SK-N-SH (cell line): Measurements from ENCODE around the gene COL20A1. TPM values are rescaled to one million over a fixed set of nuclear protein-coding genes. Genes with fewer than 3 reads are reported as not detected.

Experiments
- CTCF ChIA-PET: fragments of 300-600, 350-600 bp; formaldehyde crosslinking; extraction: SDS; loops from one replicate; lab custom pipeline; 2021; lab: Yijun Ruan, JAX
- POLR2A ChIA-PET: fragments of 350-600 bp; sonication (Branson Sonifier 250); formaldehyde crosslinking; extraction: SDS; loops from one replicate; lab custom pipeline; 2020; ENCODE audit warnings: antibody characterized with exemption, inconsistent platforms; lab: Yijun Ruan, JAX
- DNase-seq: peaks from one replicate; pipeline ENCODE4 v3.0.0; 2012
- H2AFZ ChIP-seq: fragments of 200-600 bp; sonication (generic); 2 replicates; pipeline ENCODE4 v1.8.1; 2016; ENCODE audit warnings: antibody characterized with exemption, mild to moderate bottlenecking, low read depth
- H3F3A ChIP-seq: fragments of 200-600 bp; sonication (generic); replicated peaks from 2 replicates; pipeline ENCODE3; 2016; ENCODE audit warnings: antibody characterized with exemption, mild to moderate bottlenecking; ENCODE audit not compliant: insufficient read depth
- H3K27ac ChIP-seq, 2 experiments: fragments of 200-500 bp in 1 of 2; fragments of 200-600 bp in 1 of 2; sonication (Bioruptor generic) in 1 of 2; sonication (generic), shearing (Covaris generic) in 1 of 2; 2 replicates each; pipeline versions ENCODE4 v1.5.1 to v1.6.1; 2014 to 2016; ENCODE audit warnings: low read depth in 2 of 2, inconsistent platforms in 1 of 2, low read length in 1 of 2, mild to moderate bottlenecking in 1 of 2, mixed read lengths in 1 of 2
- H3K27me3 ChIP-seq: fragments of 200-600 bp; sonication (generic), shearing (Covaris generic); 2 replicates; pipeline ENCODE4 v1.6.1; 2016; ENCODE audit warnings: mixed run types; ENCODE audit not compliant: insufficient read depth
- H3K36me3 ChIP-seq, 2 experiments: fragments of 200-500 bp in 1 of 2; fragments of 200-600 bp in 1 of 2; sonication (Bioruptor generic) in 1 of 2; sonication (generic) in 1 of 2; replicated peaks in 1 of 2; 2 replicates each; pipeline versions ENCODE3 to v1.5.1; 2014 to 2016; ENCODE audit warnings: low read length in 1 of 2, mild to moderate bottlenecking in 1 of 2; ENCODE audit not compliant: insufficient read depth in 2 of 2, control insufficient read depth in 1 of 2
- H3K4me1 ChIP-seq, 2 experiments: fragments of 200-500 bp in 1 of 2; fragments of 200-600 bp in 1 of 2; sonication (Bioruptor generic) in 1 of 2; sonication (generic), shearing (Covaris generic) in 1 of 2; 2 replicates each; pipeline versions ENCODE4 v1.5.1 to v1.6.1; 2014 to 2016; ENCODE audit warnings: low read depth in 1 of 2, low read length in 1 of 2, mixed run types in 1 of 2; ENCODE audit not compliant: insufficient read depth in 2 of 2, control insufficient read depth in 1 of 2
- H3K4me2 ChIP-seq: fragments of 200-600 bp; sonication (generic), shearing (Covaris generic); 2 replicates; pipeline ENCODE4 v1.6.1; 2017; ENCODE audit warnings: mixed run types
- H3K4me3 ChIP-seq, 2 experiments: fragments of 200-500 bp in 1 of 2; fragments of 200-600 bp in 1 of 2; sonication (Bioruptor generic) in 1 of 2; sonication (generic), shearing (Covaris generic) in 1 of 2; 2 replicates each; pipeline versions ENCODE4 v1.5.1 to v1.8.1; 2014 to 2016; ENCODE audit warnings: low read depth in 2 of 2, inconsistent platforms in 1 of 2, low read length in 1 of 2, mild to moderate bottlenecking in 1 of 2, mixed read lengths in 1 of 2, moderate library complexity in 1 of 2
- H3K79me2 ChIP-seq: fragments of 200-600 bp; sonication (generic); 2 replicates; pipeline ENCODE4 v1.8.1; 2017; ENCODE audit warnings: mild to moderate bottlenecking; ENCODE audit not compliant: insufficient read depth
- H3K9ac ChIP-seq: fragments of 200-600 bp; sonication (generic); 2 replicates; pipeline ENCODE4 v1.6.1; 2017; ENCODE audit warnings: mixed run types
- H3K9me2 ChIP-seq: fragments of 200-600 bp; sonication (generic); 2 replicates; pipeline ENCODE4 v1.6.1; 2017; ENCODE audit warnings: mixed run types
- H3K9me3 ChIP-seq: fragments of 200-600 bp; sonication (generic); 2 replicates; pipeline ENCODE4 v1.6.1; 2017; ENCODE audit warnings: mixed run types, mild to moderate bottlenecking, moderate library complexity
- H4K20me1 ChIP-seq: fragments of 200-600 bp; sonication (generic); 2 replicates; pipeline ENCODE4 v1.6.1; 2017; ENCODE audit warnings: mild to moderate bottlenecking, mixed run types; ENCODE audit not compliant: insufficient read depth
- CHD2 ChIP-seq: fragments of 150-350 bp; IDR thresholded peaks from 2 replicates; pipeline ENCODE4 v1.6.1; 2018; ENCODE audit warnings: low read length; ENCODE audit not compliant: partially characterized antibody
- EP300 ChIP-seq, 2 experiments: IDR thresholded peaks; 2 replicates each; pipeline versions ENCODE4 v1.4.0 to v1.6.1; 2012; ENCODE audit warnings: borderline replicate concordance in 1 of 2, low read depth in 1 of 2, low read length in 1 of 2
- FOSL2 ChIP-seq: IDR thresholded peaks from 2 replicates; pipeline ENCODE4 v1.4.0; 2012; ENCODE audit warnings: low read depth, mild to moderate bottlenecking, moderate library complexity, borderline replicate concordance
- FOXJ3 ChIP-seq: sonication (generic); formaldehyde crosslinking; IDR thresholded peaks from 2 replicates; pipeline ENCODE4 v1.5.1; 2020; ENCODE audit warnings: mild to moderate bottlenecking, missing genetic modification reagents
- JUND ChIP-seq: IDR thresholded peaks from 2 replicates; pipeline ENCODE4 v1.4.0; 2012
- MXI1 ChIP-seq: IDR thresholded peaks from 2 replicates; pipeline ENCODE4 v1.6.1; 2012; ENCODE audit warnings: mild to moderate bottlenecking, low read depth, low read length, improper control_type of control experiment
- PBX3 ChIP-seq: IDR thresholded peaks from 2 replicates; pipeline ENCODE4; 2012
- RAD21 ChIP-seq: IDR thresholded peaks from 2 replicates; pipeline ENCODE4 v1.6.1; 2012; ENCODE audit warnings: mild to moderate bottlenecking, low read length
- WGBS: methylation state at CpG from one replicate; pipeline ENCODE4 v1.1.6; 2017; ENCODE audit warnings: low lambda C conversion rate; 5-methylcytosine and 5-hydroxymethylcytosine counted together
- polyA plus RNA-seq, 3 experiments: library from polyadenylated mRNA; depleted of rRNA; stranded (reverse); fragments of >200 nt; gene quantifications; 2 replicates each; pipeline ENCODE4 v1.2.3, GENCODE V29; 2012
- TF ChIP-seq, protein P1 (sequence below): fragments of 150-350 bp; IDR thresholded peaks from 2 replicates; pipeline ENCODE4 v1.6.1; 2017; ENCODE audit warnings: antibody characterized with exemption, low read length, low read depth, borderline replicate concordance

COL20A1 gene
- polyA plus RNA-seq, 1 of the 3 experiments (the other 2 are of a cell fraction): not detected

DNA sequence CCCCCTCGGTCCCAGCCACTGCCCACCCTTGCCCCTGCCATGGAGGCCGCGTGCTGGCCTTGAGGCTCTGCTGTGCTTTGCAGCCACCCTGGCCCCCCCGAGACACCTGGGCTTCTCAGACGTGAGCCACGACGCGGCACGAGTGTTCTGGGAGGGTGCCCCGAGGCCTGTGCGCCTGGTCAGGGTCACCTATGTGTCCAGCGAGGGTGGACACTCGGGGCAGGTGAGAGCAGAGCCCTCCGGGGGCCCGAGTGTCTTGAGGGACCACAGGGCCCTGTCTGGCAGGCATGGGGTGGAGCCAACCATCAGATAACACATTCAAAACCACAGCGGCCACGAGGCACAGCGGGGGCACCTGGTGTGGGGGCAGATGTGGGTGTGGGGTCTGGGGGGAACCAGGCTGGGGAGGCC lies 18.9 kb downstream of the COL20A1 start:
- H2AFZ ChIP-seq: no peak overlapping the region
- H3K4me1 ChIP-seq: peaks cover 0 to 5% of the 10 kb centered on the region in 2 experiments; a peak in 1 of 4 replicates
- H3K4me2 ChIP-seq: no peak overlapping the region
- no peak for DNase-seq
- no peaks in the 10 kb centered on the region for H3K79me2 ChIP-seq
- H3F3A ChIP-seq: no peaks in the 10 kb centered on the region
- no peaks in the 10 kb centered on the region for H4K20me1 ChIP-seq
- H3K9me2 ChIP-seq: no peaks in the 10 kb centered on the region
- no peak overlapping the region for H3K4me3 ChIP-seq
- no peak for TF ChIP-seq EP300 (IDR thresholded peaks at IDR 0.05; ENCODE audit: borderline replicate concordance in 1 of 2, low read depth in 1 of 2, low read length in 1 of 2)
- no peak for TF ChIP-seq RAD21
- TF ChIP-seq FOXJ3: no peak
- TF ChIP-seq PBX3: no peak
- no peak for TF ChIP-seq MXI1
- no peak overlapping the region for H3K27ac ChIP-seq
- H3K27me3 ChIP-seq: no peaks in the 10 kb centered on the region
- ChIA-PET CTCF (interaction anchor here (1.3 to 10.4 kb wide), 3 partner anchors 15 to 339 kb away, joined by 3 to 460 read pairs (median 73); partner anchors contain the start of gene COL20A1), POLR2A (no interaction called here)
- no peaks in the 10 kb centered on the region for H3K9me3 ChIP-seq
- 66% methylated on average over 14 of the region's 18 CpGs for WGBS
- no peak overlapping the region for H3K9ac ChIP-seq
- H3K36me3 ChIP-seq: no peaks in the 10 kb centered on the region

GRCh38 chr20:63312273-63312672 lies 19.3 kb downstream of the COL20A1 start:
- 35% methylated on average over 4 of the region's 9 CpGs for WGBS
- POLR2A ChIA-PET: no interaction called here

More at GRCh38 chr20:63312273-63312672, 19.3 kb downstream of the COL20A1 start:
- peaks cover 0 to 5% of the 10 kb centered on the region in 2 experiments; a peak in 1 of 4 replicates for H3K4me1 ChIP-seq
- TF ChIP-seq CHD2 (no peak), JUND (no peak), PBX3 (no peak), RAD21 (no peak), FOSL2 (no peak)
- TF ChIP-seq, protein P1, sequence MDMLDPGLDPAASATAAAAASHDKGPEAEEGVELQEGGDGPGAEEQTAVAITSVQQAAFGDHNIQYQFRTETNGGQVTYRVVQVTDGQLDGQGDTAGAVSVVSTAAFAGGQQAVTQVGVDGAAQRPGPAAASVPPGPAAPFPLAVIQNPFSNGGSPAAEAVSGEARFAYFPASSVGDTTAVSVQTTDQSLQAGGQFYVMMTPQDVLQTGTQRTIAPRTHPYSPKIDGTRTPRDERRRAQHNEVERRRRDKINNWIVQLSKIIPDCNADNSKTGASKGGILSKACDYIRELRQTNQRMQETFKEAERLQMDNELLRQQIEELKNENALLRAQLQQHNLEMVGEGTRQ: no peak
- TF ChIP-seq, all 33 proteins: peak for 0
- H3K9ac ChIP-seq: no peak overlapping the region
- DNase-seq: no peak
- no peaks in the 10 kb centered on the region for H3K79me2 ChIP-seq
- no peaks in the 10 kb centered on the region for H3K36me3 ChIP-seq
- CTCF ChIA-PET: interaction anchor here (10.4 kb wide), 1 partner anchor 69 kb away, joined by 460 read pairs; no protein-coding TSS in a partner anchor
- no peaks in the 10 kb centered on the region for H3K9me3 ChIP-seq
- H3K27me3 ChIP-seq: no peaks in the 10 kb centered on the region
- H2AFZ ChIP-seq: no peak overlapping the region
- no peak overlapping the region for H3K4me2 ChIP-seq
- H3K9me2 ChIP-seq: no peaks in the 10 kb centered on the region
- H3K4me3 ChIP-seq: no peak overlapping the region
- H4K20me1 ChIP-seq: no peaks in the 10 kb centered on the region
- H3K27ac ChIP-seq: no peak overlapping the region
- H3F3A ChIP-seq: no peaks in the 10 kb centered on the region
